Right atrium auricular region (tissue), 2 donors: ENCODE results near the gene HMGCR. TPM values are rescaled to one million over a fixed set of nuclear protein-coding genes. Genes with fewer than 3 reads are reported as not detected.

Source experiments
- DNase-seq: peaks from one replicate; pipeline ENCODE4 v3.0.0-alpha.2; 2019; ENCODE audit warnings: low spot score
- H3K27ac ChIP-seq, 2 donors: fragments of 200-600 bp; sonication (generic); 1 replicate in 1 of 2; 2 replicates in 1 of 2; pipeline ENCODE4 v1.5.1; 2016 to 2019
- H3K27me3 ChIP-seq, 2 donors: fragments of 200-600 bp; sonication (generic); one replicate each; pipeline versions ENCODE4 v1.5.1 to v1.6.0; 2017 to 2019
- H3K36me3 ChIP-seq: fragments of 200-600 bp; sonication (generic); one replicate; pipeline ENCODE4 v1.5.1; 2016
- H3K4me1 ChIP-seq, 2 donors: fragments of 200-600 bp; sonication (generic); one replicate each; pipeline versions ENCODE4 v1.5.1 to v1.6.0; 2017 to 2019
- H3K4me3 ChIP-seq, 2 donors: fragments of 200-600 bp; sonication (generic); 1 replicate in 1 of 2; 2 replicates in 1 of 2; pipeline ENCODE4 v1.5.1; 2017 to 2019; ENCODE audit warnings: mild to moderate bottlenecking in 1 of 2, moderate library complexity in 1 of 2
- H3K9me3 ChIP-seq, 2 donors: fragments of 200-600 bp; sonication (generic); one replicate each; pipeline ENCODE4 v1.5.1; 2019
- CTCF ChIP-seq, 2 donors: fragments of 200-600 bp; sonication (generic); IDR thresholded peaks; one replicate each; pipeline ENCODE4 v1.5.1; 2019; ENCODE audit warnings: antibody characterized with exemption in 2 of 2
- total RNA-seq, 2 donors: library from RNA; depleted of rRNA; stranded (reverse); fragments of >200 nt; gene quantifications; one replicate each; pipeline ENCODE4 v1.1.0, GENCODE V29; 2016

HMGCR gene
- total RNA-seq, 2 donors from 2014 or later = 5.9 to 7.4 TPM

GRCh38 chr5:75362474-75362975 lies 25.5 kb downstream of the HMGCR start:
- Histone ChIP-seq H3K9me3 (no peaks in the 10 kb centered on the region), H3K4me3 (no peak overlapping the region), H3K36me3 (peaks cover 27% of the 10 kb centered on the region), H3K4me1 (no peaks in the 10 kb centered on the region), H3K27me3 (no peaks in the 10 kb centered on the region), H3K27ac (no peak overlapping the region)
- DNase-seq = no peak
- no peak for TF ChIP-seq CTCF (IDR thresholded peaks at IDR 0.05)

GRCh38 chr5:75363111-75363510 lies 26.1 kb downstream of the HMGCR start:
- H3K4me1 ChIP-seq = no peaks in the 10 kb centered on the region
- no peaks in the 10 kb centered on the region for H3K27me3 ChIP-seq
- H3K9me3 ChIP-seq = no peaks in the 10 kb centered on the region
- no peak overlapping the region for H3K4me3 ChIP-seq
- peaks cover 23% of the 10 kb centered on the region for H3K36me3 ChIP-seq
- H3K27ac ChIP-seq = no peak overlapping the region
- DNase-seq = no peak
- no peak for TF ChIP-seq CTCF (IDR thresholded peaks at IDR 0.05)

GRCh38 chr5:75363726-75364495 lies 26.9 kb downstream of the HMGCR start:
- no peak for TF ChIP-seq CTCF (IDR thresholded peaks at IDR 0.05)
- no peaks in the 10 kb centered on the region for H3K27me3 ChIP-seq
- H3K9me3 ChIP-seq = no peaks in the 10 kb centered on the region
- H3K36me3 ChIP-seq = peaks cover 18% of the 10 kb centered on the region
- H3K4me3 ChIP-seq = no peak overlapping the region
- DNase-seq = no peak
- no peaks in the 10 kb centered on the region for H3K4me1 ChIP-seq
- H3K27ac ChIP-seq = no peak overlapping the region

GRCh38 chr5:75364571-75365280 lies 27.7 kb downstream of the HMGCR start:
- Histone ChIP-seq H3K27me3 (no peaks in the 10 kb centered on the region), H3K4me3 (no peak overlapping the region), H3K36me3 (peaks cover 10% of the 10 kb centered on the region), H3K27ac (no peak overlapping the region), H3K4me1 (no peaks in the 10 kb centered on the region), H3K9me3 (no peaks in the 10 kb centered on the region)
- DNase-seq = no peak
- TF ChIP-seq CTCF (IDR thresholded peaks at IDR 0.05) = no peak

- no peak overlapping the region for H3K4me3 ChIP-seq
- no peak overlapping the region for H3K27ac ChIP-seq
- H3K9me3 ChIP-seq = no peaks in the 10 kb centered on the region
- no peak for DNase-seq
- H3K4me1 ChIP-seq = no peaks in the 10 kb centered on the region
- peaks cover under 1% of the 10 kb centered on the region for H3K36me3 ChIP-seq
- H3K27me3 ChIP-seq = no peaks in the 10 kb centered on the region
- no peak for TF ChIP-seq CTCF (IDR thresholded peaks at IDR 0.05)
Observed at GRCh38 chr5:75365740-75366139, 28.7 kb downstream of the HMGCR start.
